Smooth muscle cell (in vitro differentiated cells): ENCODE data around the gene ZNF777. TPM values are rescaled to one million over a fixed set of nuclear protein-coding genes. Genes with fewer than 3 reads are reported as not detected.

Source experiments
- DNase-seq: peaks from one replicate; lab custom pipeline; 2025; ENCODE audit not compliant: unreplicated experiment; lab: John Stamatoyannopoulos, UW
- H2AFZ ChIP-seq: fragments of 200-600 bp; sonication (generic); 2 replicates; pipeline ENCODE4 v1.6.0; 2016; ENCODE audit warnings: antibody characterized with exemption, low read depth, mild to moderate bottlenecking
- H3F3A ChIP-seq: fragments of 200-600 bp; sonication (generic); 2 replicates; pipeline ENCODE4 v1.6.0; 2017; ENCODE audit warnings: antibody characterized with exemption, low read depth
- H3K27ac ChIP-seq: fragments of 200-600 bp; sonication (generic); 2 replicates; pipeline ENCODE4 v1.5.1; 2016; ENCODE audit warnings: low read depth, mild to moderate bottlenecking
- H3K27me3 ChIP-seq: fragments of 200-600 bp; sonication (generic); 2 replicates; pipeline ENCODE4 v1.6.1; 2016; ENCODE audit warnings: low read depth, mild to moderate bottlenecking
- H3K36me3 ChIP-seq: fragments of 200-600 bp; sonication (generic); 2 replicates; pipeline ENCODE4 v1.5.1; 2016; ENCODE audit warnings: low read depth
- H3K4me1 ChIP-seq: fragments of 200-600 bp; sonication (generic); 2 replicates; pipeline ENCODE4 v1.5.1; 2016; ENCODE audit warnings: low read depth
- H3K4me2 ChIP-seq: fragments of 200-600 bp; sonication (generic); 2 replicates; pipeline ENCODE4 v1.6.0; 2016; ENCODE audit warnings: mild to moderate bottlenecking
- H3K4me3 ChIP-seq: fragments of 200-600 bp; sonication (generic); 2 replicates; pipeline ENCODE4 v1.5.1; 2016; ENCODE audit warnings: mild to moderate bottlenecking
- H3K79me2 ChIP-seq: fragments of 200-600 bp; sonication (generic); 2 replicates; pipeline ENCODE4 v1.6.0; 2016; ENCODE audit warnings: low read depth, mild to moderate bottlenecking
- H3K9ac ChIP-seq: fragments of 200-600 bp; sonication (generic); 2 replicates; pipeline ENCODE4 v1.6.0; 2016; ENCODE audit warnings: low read depth
- H3K9me3 ChIP-seq: fragments of 200-600 bp; sonication (generic); replicated peaks from 2 replicates; pipeline ENCODE4 v1.5.1; 2016; ENCODE audit warnings: low read depth
- H4K20me1 ChIP-seq: fragments of 200-600 bp; sonication (generic); 2 replicates; pipeline ENCODE4 v1.6.0; 2016; ENCODE audit warnings: low read depth
- CTCF ChIP-seq: fragments of 200-600 bp; sonication (generic); IDR thresholded peaks from 2 replicates; pipeline ENCODE4 v1.5.1; 2017; ENCODE audit warnings: borderline replicate concordance, mild to moderate bottlenecking, antibody characterized with exemption; ENCODE audit not compliant: insufficient read depth, poor library complexity, severe bottlenecking
- WGBS: methylation state at CpG from one replicate; pipeline ENCODE4 v1.1.7; 2016; ENCODE audit warnings: low lambda C conversion rate; 5-methylcytosine and 5-hydroxymethylcytosine counted together
- polyA plus RNA-seq: library from polyadenylated mRNA; unstranded; fragments of >200 nt; fragmentation: Nextera tagmentation; extraction: Ambion mirVana; gene quantifications from 2 replicates; pipeline ENCODE4 v1.2.1, GENCODE V29; 2016
- total RNA-seq: library from RNA; depleted of rRNA; stranded (reverse); fragments of >200 nt; gene quantifications from 2 replicates; pipeline ENCODE4 v1.2.3, GENCODE V29; 2014

ZNF777 gene
- total and polyA plus RNA-seq, 2 experiments from 2014 or later: 7.8 to 14.9 TPM

GRCh38 chr7:149409895-149410294, 51.0 kb downstream of the ZNF777 start:
- no peaks in the 10 kb centered on the region for H3K79me2 ChIP-seq
- H3K4me3 ChIP-seq: no peak overlapping the region
- H3K4me2 ChIP-seq: no peak overlapping the region
- H3K9ac ChIP-seq: no peak overlapping the region
- H3K27ac ChIP-seq: no peak overlapping the region
- no peaks in the 10 kb centered on the region for H3K36me3 ChIP-seq
- H3K4me1 ChIP-seq: peaks cover 4% of the 10 kb centered on the region
- H2AFZ ChIP-seq: no peak overlapping the region
- no peaks in the 10 kb centered on the region for H3K27me3 ChIP-seq
- no peaks in the 10 kb centered on the region for H4K20me1 ChIP-seq
- H3F3A ChIP-seq: no peaks in the 10 kb centered on the region
- DNase-seq: no peak
- TF ChIP-seq CTCF: no peak
- no peaks in the 10 kb centered on the region for H3K9me3 ChIP-seq
- WGBS: 88% methylated on average over 6 of the region's 6 CpGs

GRCh38 chr7:149404825-149405224, 56.0 kb downstream of the ZNF777 start:
- no peak overlapping the region for H2AFZ ChIP-seq
- whole genome bisulfite sequencing: 82% methylated on average over 6 of the region's 6 CpGs
- H4K20me1 ChIP-seq: no peaks in the 10 kb centered on the region
- H3K79me2 ChIP-seq: no peaks in the 10 kb centered on the region
- no peak overlapping the region for H3K4me2 ChIP-seq
- no peaks in the 10 kb centered on the region for H3K9me3 ChIP-seq
- H3K4me3 ChIP-seq: no peak overlapping the region
- no peaks in the 10 kb centered on the region for H3F3A ChIP-seq
- H3K9ac ChIP-seq: no peak overlapping the region
- no peaks in the 10 kb centered on the region for H3K27me3 ChIP-seq
- H3K4me1 ChIP-seq: no peaks in the 10 kb centered on the region
- H3K27ac ChIP-seq: no peak overlapping the region
- DNase-seq: no peak
- TF ChIP-seq CTCF: no peak
- H3K36me3 ChIP-seq: no peaks in the 10 kb centered on the region

GRCh38 chr7:149404396-149404795, 56.5 kb downstream of the ZNF777 start:
- no peak overlapping the region for H3K9ac ChIP-seq
- no peak overlapping the region for H3K4me3 ChIP-seq
- no peaks in the 10 kb centered on the region for H3K27me3 ChIP-seq
- no peak overlapping the region for H2AFZ ChIP-seq
- no peaks in the 10 kb centered on the region for H3K79me2 ChIP-seq
- DNase-seq: no peak
- no peaks in the 10 kb centered on the region for H3K9me3 ChIP-seq
- H3K27ac ChIP-seq: no peak overlapping the region
- no peak for TF ChIP-seq CTCF
- H4K20me1 ChIP-seq: no peaks in the 10 kb centered on the region
- H3K36me3 ChIP-seq: no peaks in the 10 kb centered on the region
- WGBS: 96% methylated on average over 12 of the region's 12 CpGs
- no peak overlapping the region for H3K4me2 ChIP-seq
- H3K4me1 ChIP-seq: no peaks in the 10 kb centered on the region
- H3F3A ChIP-seq: no peaks in the 10 kb centered on the region

- no peaks in the 10 kb centered on the region for H3K79me2 ChIP-seq
- no peak overlapping the region for H3K4me3 ChIP-seq
- H3F3A ChIP-seq: no peaks in the 10 kb centered on the region
- no peaks in the 10 kb centered on the region for H3K9me3 ChIP-seq
- H3K4me1 ChIP-seq: no peaks in the 10 kb centered on the region
- H3K9ac ChIP-seq: no peak overlapping the region
- no peak overlapping the region for H3K27ac ChIP-seq
- 85% methylated on average over 22 of the region's 22 CpGs for WGBS
- H3K27me3 ChIP-seq: no peaks in the 10 kb centered on the region
- DNase-seq: no peak
- H3K4me2 ChIP-seq: no peak overlapping the region
- H4K20me1 ChIP-seq: no peaks in the 10 kb centered on the region
- no peak for TF ChIP-seq CTCF
- no peak overlapping the region for H2AFZ ChIP-seq
- no peaks in the 10 kb centered on the region for H3K36me3 ChIP-seq
These were observed 62.6 kb downstream of the ZNF777 start for GRCh38 chr7:149398195-149398820.
